HG02938 (cell line): ENCODE results near the gene TCERG1L.

Source experiments
- ATAC-seq: cut with Tn5 transposase; IDR thresholded peaks from one replicate; pipeline ENCODE4 v1.9.1; 2021; ENCODE audit warnings: mild to moderate bottlenecking, moderate library complexity; ENCODE audit not compliant: unreplicated experiment

The TCERG1L gene

GRCh38 chr10:131211965-131212619 lies 99.4 kb downstream of the TCERG1L start:
- no peak for ATAC-seq

DNA sequence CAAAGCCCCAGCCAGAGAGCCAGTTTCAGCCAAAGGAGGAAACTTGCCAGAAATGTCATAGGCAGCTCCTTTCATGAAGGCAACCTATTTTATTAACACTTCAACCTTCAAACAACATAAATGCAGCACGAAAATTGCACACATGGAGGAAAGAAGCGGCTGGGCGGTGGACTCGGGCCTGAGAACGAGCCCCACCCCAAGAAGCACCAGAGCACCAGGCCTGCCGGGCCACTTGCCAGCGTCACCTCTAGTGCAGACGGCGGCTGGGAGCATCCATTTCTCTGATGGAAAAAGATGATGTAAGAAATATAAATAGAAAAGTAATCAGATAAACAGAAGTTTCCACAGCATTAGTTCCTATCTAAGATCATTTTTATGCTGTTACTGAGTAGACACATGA lies 100.0 kb downstream of the TCERG1L start:
- ATAC-seq = no peak

DNA sequence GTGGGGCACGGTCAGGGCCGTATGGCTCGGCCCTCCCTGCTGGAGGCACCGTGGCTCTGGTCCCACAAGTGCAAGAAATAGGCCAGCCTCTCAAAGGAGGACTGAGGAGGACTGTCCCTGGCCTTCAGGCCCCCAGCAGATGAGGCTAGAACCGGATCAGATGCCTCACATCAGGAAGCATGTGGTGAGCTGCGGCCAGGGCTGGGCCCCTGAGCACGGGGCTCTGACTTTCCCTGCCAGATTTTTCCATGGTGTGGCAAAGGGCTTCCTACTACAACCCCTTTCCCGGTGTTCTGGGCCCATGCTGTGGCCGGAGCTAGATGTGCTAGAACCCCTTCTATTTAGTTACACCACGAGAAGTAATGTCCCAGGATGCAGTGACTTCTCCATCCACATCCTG lies 100.4 kb downstream of the TCERG1L start:
- ATAC-seq = no peak

GRCh38 chr10:131210181-131210580 lies 101.3 kb downstream of the TCERG1L start:
- ATAC-seq = no peak

- no peak for ATAC-seq
Observed at GRCh38 chr10:131207584-131208532, 103.7 kb downstream of the TCERG1L start.

DNA sequence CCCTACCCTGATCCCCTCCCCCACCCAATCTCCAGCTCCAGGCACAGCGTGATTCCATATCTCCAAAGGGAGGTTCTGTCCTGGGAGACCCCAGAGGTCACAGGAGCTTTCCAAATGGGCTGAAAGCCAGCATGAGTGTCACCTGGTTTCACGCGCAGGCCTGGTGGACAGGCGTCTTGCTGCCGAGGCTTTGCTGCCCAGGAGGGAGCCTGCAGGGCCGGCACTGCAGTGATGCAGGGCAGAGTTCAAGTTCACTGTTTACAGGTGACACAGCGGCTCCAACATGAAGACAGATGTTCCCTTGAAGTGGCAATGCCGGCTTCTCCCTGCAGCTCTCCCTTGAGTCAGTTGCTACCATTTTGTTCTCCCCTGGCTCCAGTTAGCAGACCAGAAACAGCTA lies 104.3 kb downstream of the TCERG1L start:
- ATAC-seq = no peak

- ATAC-seq = no peak
Observed at GRCh38 chr10:131206111-131206995, 105.2 kb downstream of the TCERG1L start.

DNA sequence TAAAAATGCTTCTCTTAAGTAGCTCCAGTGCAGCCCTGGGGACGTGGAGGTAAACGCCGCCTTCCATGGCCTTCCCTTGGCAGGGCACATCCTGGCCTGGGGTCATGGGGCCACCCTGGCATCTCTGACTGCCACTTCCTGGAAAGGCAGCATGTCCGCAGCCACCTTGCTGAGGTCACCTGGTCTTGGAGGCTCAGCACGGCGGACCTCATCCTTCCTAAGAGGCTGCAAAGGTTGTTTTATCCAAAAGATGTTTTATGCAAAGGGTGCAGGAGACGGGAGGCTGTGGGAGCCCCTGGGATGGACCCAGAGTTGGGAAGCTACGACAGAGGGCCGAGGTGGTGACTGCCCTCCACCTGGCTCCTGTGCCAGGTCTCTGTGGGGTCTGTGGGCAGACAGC lies 106.0 kb downstream of the TCERG1L start:
- ATAC-seq = no peak

DNA sequence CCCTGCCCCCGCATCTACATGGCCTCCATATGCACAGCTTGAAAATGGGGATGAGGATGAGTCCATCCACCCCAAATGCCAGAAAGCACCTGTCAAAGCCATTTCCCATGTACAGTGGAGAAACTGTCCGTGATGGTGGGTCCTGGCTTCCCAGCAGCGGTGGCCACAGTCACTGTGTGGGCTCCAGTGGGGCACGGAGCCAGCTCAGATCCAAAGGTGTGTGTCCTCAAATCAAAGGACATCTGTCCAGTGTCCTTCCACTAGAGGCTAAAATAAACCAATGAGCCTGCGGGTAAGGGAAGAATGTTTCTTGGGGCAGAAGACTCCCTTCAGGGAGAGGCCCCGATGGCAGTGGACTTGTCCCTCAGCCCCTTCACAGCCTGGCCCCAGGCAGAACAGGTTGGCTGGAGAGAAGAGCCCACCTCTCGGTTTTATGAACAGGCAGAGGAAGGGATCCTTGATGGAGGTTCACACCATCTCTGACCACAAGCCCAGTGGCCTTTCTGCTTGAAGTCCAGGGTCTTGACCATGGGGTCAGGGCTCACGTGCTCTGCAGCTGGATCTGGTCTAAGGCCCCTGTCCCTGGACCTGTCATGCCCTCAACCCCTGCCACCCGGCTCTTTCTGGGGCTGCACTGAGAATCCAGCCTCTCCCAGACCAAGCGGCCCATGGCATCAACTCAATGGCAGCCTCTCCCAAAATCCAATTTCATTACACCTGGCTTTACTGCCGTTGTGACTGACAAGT lies 106.9 kb downstream of the TCERG1L start:
- ATAC-seq = no peak

DNA sequence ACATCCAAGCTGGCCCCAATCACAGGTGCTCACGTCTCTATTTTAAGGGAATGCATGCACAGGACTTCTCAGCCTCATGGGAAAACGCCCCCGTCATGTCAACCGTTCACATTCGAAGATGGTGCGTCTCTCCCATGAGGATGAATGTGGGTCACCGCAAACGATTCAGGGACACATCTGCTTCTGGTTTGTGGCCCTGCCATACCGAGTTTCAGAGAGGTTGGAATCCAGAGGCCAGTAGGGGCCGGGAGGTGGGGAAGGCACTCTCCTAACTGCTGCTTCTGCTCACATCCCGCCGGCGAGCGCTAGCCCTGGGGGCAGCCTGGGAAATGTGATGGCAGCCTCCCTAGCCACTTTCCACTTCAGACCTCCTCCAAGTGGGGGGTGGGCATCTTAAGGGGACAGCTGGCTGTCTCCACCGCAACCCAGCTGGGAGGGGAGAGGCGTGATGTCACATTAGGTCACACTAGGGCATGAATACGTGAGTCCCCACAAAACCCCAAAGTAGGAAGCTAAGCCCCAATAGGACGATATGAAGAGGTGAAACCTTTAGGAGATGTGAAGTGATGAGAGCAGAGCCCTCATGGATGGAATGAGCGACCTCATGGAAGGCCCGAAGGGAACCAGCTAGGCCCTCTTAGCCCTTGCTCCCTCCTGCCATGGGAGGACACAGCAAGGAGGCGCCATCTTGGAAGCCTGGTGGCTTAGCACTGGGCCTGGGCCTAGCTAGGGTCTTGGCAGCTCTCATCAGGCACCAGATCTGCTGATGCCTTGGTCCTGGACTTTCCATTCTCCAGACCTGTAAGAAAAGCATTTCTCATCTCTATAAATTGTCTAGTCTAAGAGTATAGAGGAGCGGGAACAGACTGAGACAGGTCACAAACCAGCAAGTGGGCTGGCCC lies 107.8 kb downstream of the TCERG1L start:
- no peak for ATAC-seq

DNA sequence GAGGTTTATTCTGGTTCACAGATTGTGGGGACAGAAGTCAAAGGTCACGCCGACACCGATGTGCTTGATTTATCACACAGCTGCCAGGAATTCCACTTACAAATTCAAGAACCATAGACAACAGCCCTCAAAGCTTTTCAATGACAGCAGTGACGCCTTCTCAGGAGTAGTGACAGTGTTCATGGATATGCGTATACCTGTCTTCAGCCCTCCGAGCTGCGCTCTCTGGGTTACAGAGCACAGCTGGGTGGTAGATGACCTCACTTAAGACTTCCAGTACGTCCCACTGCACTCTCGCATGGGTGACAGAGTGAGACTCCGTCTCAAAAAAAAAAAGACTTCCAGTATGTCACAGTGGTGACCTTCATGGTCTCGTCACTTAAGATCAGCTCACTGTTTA lies 108.5 kb downstream of the TCERG1L start:
- ATAC-seq = no peak

DNA sequence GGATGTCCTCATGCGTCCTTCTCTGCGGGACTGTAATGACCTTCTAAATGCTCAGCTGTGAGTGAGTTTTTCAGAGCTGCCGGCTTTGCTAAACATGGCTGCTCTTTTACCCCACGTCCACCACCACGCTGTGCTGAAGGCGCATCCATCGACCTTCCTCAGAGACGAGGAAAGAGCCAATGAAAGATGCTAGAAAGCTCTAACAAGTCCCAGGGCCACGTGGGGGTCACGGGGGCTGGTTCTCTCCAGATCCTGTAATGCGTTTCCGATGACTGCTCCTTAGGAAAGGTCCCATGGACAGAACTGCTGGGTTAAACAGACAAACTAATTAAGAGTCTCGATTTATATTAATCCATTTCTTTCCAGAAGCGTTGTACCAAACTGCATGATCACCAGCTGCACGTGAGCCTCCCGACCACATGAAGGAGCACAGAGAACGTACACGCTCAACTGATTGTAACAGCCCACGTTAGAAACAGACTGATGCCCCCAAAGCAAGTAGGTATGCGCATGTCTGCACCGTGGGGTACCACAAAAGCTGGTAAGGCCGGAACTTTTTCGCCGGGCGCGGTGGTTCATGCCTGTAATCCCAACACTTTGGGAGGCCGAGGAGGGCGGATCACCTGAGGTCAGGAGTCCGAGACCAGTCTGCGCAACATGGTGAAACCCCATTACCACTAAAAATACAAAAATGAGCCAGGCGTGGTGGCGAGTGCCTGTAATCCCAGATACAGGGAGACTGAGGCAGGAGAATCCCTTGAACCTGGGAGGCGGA lies 109.6 kb downstream of the TCERG1L start:
- no peak for ATAC-seq

DNA sequence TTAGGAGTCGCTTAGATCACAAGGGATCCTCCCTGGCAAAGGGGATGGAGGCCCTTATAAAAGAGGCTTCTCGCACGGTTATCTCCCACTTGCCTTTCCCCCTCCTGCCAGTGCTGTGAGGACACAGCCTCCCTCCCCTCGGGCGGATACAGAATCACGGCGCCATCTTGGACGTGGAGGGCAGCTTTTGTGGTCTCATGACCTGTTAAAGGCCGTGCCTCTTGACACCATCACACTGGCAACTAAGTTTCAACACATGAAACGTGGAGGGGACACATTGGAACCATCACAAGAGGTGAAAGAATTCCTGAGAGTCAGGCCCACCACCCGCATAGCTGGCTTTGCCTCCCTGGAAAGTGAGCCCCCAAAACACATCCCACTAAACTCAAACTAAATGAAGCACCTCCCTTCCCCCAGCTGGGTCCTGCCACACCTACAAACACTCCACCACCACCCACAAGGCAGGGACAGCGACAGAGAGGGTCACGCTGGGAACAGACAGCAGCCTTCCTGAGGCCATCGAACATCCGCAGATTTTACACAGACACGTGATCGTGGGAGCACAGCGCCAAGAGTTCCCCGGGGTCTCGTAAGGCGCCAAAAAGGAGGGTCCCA lies 110.6 kb downstream of the TCERG1L start:
- no peak for ATAC-seq

- no peak for ATAC-seq
Observed at GRCh38 chr10:131199646-131200045, 111.9 kb downstream of the TCERG1L start.

- ATAC-seq = no peak
Observed at GRCh38 chr10:131198843-131199242, 112.7 kb downstream of the TCERG1L start.

DNA sequence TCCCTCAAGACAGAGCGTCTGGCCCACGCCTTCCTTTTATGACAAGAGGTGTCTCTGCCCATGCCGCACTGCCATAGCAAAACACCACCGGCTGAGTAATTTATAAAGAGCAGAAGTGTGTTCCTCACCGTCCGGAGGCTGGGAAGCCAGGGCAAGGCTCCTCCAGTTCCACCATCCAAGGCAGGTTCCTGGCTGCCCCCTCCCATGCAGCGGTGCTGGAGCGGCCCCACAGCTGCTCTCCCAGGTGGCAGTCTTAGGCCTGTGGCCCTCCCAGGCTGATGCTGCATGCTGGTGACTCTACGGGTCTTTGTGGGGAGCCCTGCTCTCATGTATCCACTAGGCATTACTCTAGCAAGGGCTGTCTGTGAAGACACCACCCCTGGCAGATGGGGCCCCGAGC lies 113.1 kb downstream of the TCERG1L start:
- ATAC-seq = no peak

- ATAC-seq = no peak
Observed at GRCh38 chr10:131196176-131196885, 115.2 kb downstream of the TCERG1L start.
